ENCODE results near the gene MPDU1. TPM values are rescaled to one million over a fixed set of nuclear protein-coding genes. Genes with fewer than 3 reads are reported as not detected.

Gene MPDU1
- total RNA-seq, 1 experiment from 2014 or later, result 57.0 TPM

DNA sequence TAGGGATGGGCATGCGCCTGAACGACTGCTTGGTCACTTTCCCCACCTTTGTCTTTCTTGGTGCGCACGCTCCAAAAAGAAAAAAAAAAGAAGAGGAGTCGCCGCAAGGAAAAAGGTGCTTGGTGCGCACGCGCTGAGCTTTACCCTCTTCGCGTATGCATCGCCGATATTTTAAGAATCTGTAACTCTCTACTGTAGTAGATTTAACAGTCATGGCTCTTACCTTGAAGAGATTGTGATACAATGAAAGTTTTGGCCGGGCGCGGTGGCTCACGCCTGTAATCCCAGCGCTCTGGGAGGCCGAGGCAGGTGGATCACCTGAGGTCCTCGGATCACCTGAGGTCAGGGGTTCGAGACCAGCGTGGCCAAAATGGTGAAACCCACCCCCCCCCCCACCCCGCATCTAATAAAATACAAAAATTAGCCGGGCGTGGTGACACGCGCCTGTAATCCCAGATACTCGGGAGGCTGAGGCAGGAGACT is 31.7 kb downstream of the MPDU1 start:
- ChIA-PET CTCF (interaction anchor here (1.1 to 3.5 kb wide), 20 partner anchors 12 to 375 kb away, joined by 3 to 47 read pairs (median 8); partner anchors contain the start of genes ATP1B2, DNAH2, MPDU1 and SAT2), POLR2A (interaction anchor here (0.7 to 2.8 kb wide), 5 partner anchors 12 to 72 kb away, joined by 5 to 31 read pairs (median 8); partner anchors contain the start of genes ATP1B2, MPDU1, SAT2 and TP53)
- peaks cover 6% of the 10 kb centered on the region; the same call in 1 of the 2 replicates for H3K36me3 Mint-ChIP-seq
- no peak for TF ChIP-seq NR3C1 (CRISPR knock-in tag; conservative IDR thresholded peaks at IDR 0.05; ENCODE audit: low read depth)
- TF ChIP-seq SP1 (CRISPR knock-in tag; conservative IDR thresholded peaks at IDR 0.05), result peak; percentile 15; the same call in 1 of the 2 replicates
- TF ChIP-seq ETV6 (CRISPR knock-in tag; IDR thresholded peaks at IDR 0.05), result no peak
- TF ChIP-seq, protein P1, sequence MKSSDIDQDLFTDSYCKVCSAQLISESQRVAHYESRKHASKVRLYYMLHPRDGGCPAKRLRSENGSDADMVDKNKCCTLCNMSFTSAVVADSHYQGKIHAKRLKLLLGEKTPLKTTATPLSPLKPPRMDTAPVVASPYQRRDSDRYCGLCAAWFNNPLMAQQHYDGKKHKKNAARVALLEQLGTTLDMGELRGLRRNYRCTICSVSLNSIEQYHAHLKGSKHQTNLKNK (CRISPR knock-in tag; IDR thresholded peaks at IDR 0.05), result no peak
- TF ChIP-seq ZNF219 (CRISPR knock-in tag; IDR thresholded peaks at IDR 0.05; ENCODE audit: borderline replicate concordance), result no peak
- TF ChIP-seq FOXK1 (CRISPR knock-in tag; IDR thresholded peaks at IDR 0.05), result no peak
- TF ChIP-seq, protein P2, sequence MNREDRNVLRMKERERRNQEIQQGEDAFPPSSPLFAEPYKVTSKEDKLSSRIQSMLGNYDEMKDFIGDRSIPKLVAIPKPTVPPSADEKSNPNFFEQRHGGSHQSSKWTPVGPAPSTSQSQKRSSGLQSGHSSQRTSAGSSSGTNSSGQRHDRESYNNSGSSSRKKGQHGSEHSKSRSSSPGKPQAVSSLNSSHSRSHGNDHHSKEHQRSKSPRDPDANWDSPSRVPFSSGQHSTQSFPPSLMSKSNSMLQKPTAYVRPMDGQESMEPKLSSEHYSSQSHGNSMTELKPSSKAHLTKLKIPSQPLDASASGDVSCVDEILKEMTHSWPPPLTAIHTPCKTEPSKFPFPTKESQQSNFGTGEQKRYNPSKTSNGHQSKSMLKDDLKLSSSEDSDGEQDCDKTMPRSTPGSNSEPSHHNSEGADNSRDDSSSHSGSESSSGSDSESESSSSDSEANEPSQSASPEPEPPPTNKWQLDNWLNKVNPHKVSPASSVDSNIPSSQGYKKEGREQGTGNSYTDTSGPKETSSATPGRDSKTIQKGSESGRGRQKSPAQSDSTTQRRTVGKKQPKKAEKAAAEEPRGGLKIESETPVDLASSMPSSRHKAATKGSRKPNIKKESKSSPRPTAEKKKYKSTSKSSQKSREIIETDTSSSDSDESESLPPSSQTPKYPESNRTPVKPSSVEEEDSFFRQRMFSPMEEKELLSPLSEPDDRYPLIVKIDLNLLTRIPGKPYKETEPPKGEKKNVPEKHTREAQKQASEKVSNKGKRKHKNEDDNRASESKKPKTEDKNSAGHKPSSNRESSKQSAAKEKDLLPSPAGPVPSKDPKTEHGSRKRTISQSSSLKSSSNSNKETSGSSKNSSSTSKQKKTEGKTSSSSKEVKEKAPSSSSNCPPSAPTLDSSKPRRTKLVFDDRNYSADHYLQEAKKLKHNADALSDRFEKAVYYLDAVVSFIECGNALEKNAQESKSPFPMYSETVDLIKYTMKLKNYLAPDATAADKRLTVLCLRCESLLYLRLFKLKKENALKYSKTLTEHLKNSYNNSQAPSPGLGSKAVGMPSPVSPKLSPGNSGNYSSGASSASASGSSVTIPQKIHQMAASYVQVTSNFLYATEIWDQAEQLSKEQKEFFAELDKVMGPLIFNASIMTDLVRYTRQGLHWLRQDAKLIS (CRISPR knock-in tag; IDR thresholded peaks at IDR 0.05; ENCODE audit: borderline replicate concordance), result no peak
- TF ChIP-seq, protein P3, sequence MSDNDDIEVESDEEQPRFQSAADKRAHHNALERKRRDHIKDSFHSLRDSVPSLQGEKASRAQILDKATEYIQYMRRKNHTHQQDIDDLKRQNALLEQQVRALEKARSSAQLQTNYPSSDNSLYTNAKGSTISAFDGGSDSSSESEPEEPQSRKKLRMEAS (CRISPR knock-in tag; IDR thresholded peaks at IDR 0.05), result peak; percentile 71; the same call in 1 of the 2 replicates
- TF ChIP-seq, protein P4, sequence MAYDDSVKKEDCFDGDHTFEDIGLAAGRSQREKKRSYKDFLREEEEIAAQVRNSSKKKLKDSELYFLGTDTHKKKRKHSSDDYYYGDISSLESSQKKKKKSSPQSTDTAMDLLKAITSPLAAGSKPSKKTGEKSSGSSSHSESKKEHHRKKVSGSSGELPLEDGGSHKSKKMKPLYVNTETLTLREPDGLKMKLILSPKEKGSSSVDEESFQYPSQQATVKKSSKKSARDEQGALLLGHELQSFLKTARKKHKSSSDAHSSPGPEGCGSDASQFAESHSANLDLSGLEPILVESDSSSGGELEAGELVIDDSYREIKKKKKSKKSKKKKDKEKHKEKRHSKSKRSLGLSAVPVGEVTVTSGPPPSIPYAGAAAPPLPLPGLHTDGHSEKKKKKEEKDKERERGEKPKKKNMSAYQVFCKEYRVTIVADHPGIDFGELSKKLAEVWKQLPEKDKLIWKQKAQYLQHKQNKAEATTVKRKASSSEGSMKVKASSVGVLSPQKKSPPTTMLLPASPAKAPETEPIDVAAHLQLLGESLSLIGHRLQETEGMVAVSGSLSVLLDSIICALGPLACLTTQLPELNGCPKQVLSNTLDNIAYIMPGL (CRISPR knock-in tag; IDR thresholded peaks at IDR 0.05), result no peak
- TF ChIP-seq NFE2L1 (CRISPR knock-in tag; IDR thresholded peaks at IDR 0.05), result no peak
- TF ChIP-seq, protein P5, sequence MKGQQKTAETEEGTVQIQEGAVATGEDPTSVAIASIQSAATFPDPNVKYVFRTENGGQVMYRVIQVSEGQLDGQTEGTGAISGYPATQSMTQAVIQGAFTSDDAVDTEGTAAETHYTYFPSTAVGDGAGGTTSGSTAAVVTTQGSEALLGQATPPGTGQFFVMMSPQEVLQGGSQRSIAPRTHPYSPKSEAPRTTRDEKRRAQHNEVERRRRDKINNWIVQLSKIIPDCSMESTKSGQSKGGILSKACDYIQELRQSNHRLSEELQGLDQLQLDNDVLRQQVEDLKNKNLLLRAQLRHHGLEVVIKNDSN (CRISPR knock-in tag; IDR thresholded peaks at IDR 0.05), result peak; percentile 17; the same call in 1 of the 2 replicates
- H3K4me1 Mint-ChIP-seq, result peaks cover 22% of the 10 kb centered on the region
- ATAC-seq (no peak), DNase-seq (ENCODE audit: low spot score) (no peak)
- H3K4me3 Mint-ChIP-seq, result peak overlapping the region; percentile 73
- H3K9me3 Mint-ChIP-seq, result no peaks in the 10 kb centered on the region
- no peaks in the 10 kb centered on the region for H3K27me3 Mint-ChIP-seq (ENCODE audit: low read depth)
- H3K27ac Mint-ChIP-seq, result peak overlapping the region; percentile 99

DNA sequence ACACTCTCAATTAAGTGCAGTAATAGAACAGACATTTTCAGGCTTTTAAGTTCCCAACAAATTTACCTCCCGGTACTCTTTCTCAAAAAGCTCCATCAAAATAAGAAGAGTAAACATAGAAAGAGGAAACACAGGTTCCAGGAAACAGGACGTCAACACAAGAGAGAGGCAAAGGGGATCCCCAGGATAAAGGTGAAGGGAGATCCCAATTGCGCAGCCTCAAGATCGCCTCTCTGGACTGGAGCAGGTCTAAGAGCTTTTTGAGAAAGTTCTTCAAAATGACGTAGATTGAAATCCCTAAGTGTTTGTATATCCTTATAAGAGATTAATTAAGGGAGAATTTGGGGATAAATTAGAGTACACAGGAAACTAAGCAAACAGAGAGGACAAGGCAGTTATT is 35.0 kb downstream of the MPDU1 start:
- no peaks in the 10 kb centered on the region for H3K36me3 Mint-ChIP-seq
- POLR2A ChIA-PET, result no interaction called here
- CTCF ChIA-PET, result interaction anchor here (1.6 kb wide), 2 partner anchors 9 to 68 kb away, joined by 3 read pairs; partner anchors contain the start of genes SAT2 and TP53
- H3K4me1 Mint-ChIP-seq, result peaks cover 4% of the 10 kb centered on the region
- no peak for ATAC-seq
- H3K9me3 Mint-ChIP-seq, result no peaks in the 10 kb centered on the region
- H3K27ac Mint-ChIP-seq, result no peak overlapping the region
- H3K4me3 Mint-ChIP-seq, result no peak overlapping the region
- H3K27me3 Mint-ChIP-seq (ENCODE audit: low read depth), result no peaks in the 10 kb centered on the region
- DNase-seq (ENCODE audit: low spot score), result no peak
- TF ChIP-seq ZNF416 (CRISPR knock-in tag; IDR thresholded peaks at IDR 0.05) (no peak), SMAD4 (CRISPR knock-in tag; IDR thresholded peaks at IDR 0.05) (no peak), OVOL2 (CRISPR knock-in tag; IDR thresholded peaks at IDR 0.05; ENCODE audit: borderline replicate concordance) (no peak), RELA (CRISPR knock-in tag; IDR thresholded peaks at IDR 0.05; ENCODE audit: borderline replicate concordance) (no peak), SMAD3 (CRISPR knock-in tag; IDR thresholded peaks at IDR 0.05; ENCODE audit: borderline replicate concordance) (no peak), TP53 (CRISPR knock-in tag; IDR thresholded peaks at IDR 0.05) (no peak)
- TF ChIP-seq, protein P6, sequence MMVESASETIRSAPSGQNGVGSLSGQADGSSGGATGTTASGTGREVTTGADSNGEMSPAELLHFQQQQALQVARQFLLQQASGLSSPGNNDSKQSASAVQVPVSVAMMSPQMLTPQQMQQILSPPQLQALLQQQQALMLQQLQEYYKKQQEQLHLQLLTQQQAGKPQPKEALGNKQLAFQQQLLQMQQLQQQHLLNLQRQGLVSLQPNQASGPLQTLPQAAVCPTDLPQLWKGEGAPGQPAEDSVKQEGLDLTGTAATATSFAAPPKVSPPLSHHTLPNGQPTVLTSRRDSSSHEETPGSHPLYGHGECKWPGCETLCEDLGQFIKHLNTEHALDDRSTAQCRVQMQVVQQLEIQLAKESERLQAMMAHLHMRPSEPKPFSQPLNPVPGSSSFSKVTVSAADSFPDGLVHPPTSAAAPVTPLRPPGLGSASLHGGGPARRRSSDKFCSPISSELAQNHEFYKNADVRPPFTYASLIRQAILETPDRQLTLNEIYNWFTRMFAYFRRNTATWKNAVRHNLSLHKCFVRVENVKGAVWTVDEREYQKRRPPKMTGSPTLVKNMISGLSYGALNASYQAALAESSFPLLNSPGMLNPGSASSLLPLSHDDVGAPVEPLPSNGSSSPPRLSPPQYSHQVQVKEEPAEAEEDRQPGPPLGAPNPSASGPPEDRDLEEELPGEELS (CRISPR knock-in tag; IDR thresholded peaks at IDR 0.05), result no peak
- TF ChIP-seq, protein P7, sequence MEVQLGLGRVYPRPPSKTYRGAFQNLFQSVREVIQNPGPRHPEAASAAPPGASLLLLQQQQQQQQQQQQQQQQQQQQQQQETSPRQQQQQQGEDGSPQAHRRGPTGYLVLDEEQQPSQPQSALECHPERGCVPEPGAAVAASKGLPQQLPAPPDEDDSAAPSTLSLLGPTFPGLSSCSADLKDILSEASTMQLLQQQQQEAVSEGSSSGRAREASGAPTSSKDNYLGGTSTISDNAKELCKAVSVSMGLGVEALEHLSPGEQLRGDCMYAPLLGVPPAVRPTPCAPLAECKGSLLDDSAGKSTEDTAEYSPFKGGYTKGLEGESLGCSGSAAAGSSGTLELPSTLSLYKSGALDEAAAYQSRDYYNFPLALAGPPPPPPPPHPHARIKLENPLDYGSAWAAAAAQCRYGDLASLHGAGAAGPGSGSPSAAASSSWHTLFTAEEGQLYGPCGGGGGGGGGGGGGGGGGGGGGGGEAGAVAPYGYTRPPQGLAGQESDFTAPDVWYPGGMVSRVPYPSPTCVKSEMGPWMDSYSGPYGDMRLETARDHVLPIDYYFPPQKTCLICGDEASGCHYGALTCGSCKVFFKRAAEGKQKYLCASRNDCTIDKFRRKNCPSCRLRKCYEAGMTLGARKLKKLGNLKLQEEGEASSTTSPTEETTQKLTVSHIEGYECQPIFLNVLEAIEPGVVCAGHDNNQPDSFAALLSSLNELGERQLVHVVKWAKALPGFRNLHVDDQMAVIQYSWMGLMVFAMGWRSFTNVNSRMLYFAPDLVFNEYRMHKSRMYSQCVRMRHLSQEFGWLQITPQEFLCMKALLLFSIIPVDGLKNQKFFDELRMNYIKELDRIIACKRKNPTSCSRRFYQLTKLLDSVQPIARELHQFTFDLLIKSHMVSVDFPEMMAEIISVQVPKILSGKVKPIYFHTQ (CRISPR knock-in tag; IDR thresholded peaks at IDR 0.05), result no peak
- TF ChIP-seq, protein P5 (CRISPR knock-in tag; IDR thresholded peaks at IDR 0.05), result no peak
- TF ChIP-seq, protein P8, sequence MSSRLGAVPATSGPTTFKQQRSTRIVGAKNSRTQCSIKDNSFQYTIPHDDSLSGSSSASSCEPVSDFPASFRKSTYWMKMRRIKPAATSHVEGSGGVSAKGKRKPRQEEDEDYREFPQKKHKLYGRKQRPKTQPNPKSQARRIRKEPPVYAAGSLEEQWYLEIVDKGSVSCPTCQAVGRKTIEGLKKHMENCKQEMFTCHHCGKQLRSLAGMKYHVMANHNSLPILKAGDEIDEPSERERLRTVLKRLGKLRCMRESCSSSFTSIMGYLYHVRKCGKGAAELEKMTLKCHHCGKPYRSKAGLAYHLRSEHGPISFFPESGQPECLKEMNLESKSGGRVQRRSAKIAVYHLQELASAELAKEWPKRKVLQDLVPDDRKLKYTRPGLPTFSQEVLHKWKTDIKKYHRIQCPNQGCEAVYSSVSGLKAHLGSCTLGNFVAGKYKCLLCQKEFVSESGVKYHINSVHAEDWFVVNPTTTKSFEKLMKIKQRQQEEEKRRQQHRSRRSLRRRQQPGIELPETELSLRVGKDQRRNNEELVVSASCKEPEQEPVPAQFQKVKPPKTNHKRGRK (CRISPR knock-in tag; IDR thresholded peaks at IDR 0.05; ENCODE audit: borderline replicate concordance), result no peak
